ENCODE measurements around the gene MALRD1.

Gene MALRD1

GRCh38 chr10:19245889-19246752 lies 197.5 kb downstream of the MALRD1 start:
- DNase-seq: no peak

GRCh38 chr10:19247843-19248242 lies 199.2 kb downstream of the MALRD1 start:
- DNase-seq: no peak

- no peak for DNase-seq
These were observed 201.9 kb downstream of the MALRD1 start for GRCh38 chr10:19250546-19250945.

DNA sequence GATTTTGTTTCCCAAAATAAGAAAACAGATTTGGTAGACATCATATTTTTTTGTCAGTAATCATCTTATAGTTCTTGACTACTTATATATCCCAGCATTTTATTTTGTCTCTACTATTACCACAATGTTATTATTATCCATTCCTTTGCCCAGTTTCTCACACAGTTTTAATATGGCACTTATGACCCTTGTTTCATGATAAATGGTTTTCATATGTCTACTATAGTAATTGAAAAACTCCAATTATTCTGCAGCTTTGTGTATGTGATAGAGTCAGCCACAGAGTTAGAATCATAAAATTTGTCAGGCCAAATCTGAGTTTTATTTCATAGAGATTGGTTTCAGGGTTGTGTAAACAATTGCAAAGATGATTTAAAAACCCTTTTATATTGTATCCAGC lies 203.9 kb downstream of the MALRD1 start:
- no peak for DNase-seq

- no peak for DNase-seq
These were observed 207.7 kb downstream of the MALRD1 start for GRCh38 chr10:19256331-19256730.

- no peak for DNase-seq
These were observed 214.7 kb downstream of the MALRD1 start for GRCh38 chr10:19263262-19263661.

DNA sequence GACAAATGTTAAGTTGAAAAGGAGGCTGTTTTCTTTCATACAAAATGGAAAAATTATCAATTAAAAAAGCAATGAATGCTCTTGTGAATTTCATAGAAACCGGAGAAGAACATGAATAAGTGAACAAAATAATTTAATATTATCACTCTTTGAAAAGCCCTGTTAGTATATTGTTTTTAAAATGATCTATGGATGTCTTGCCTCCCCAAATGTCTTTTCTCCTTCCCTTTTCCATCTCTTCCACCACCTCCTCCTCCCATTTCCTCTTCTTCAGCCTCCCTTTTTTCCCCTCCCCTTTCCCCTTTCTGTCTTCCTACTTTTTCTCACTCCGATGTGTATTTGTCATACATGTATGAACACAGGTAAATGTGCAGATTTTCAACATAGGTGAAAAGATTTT lies 234.7 kb downstream of the MALRD1 start:
- no peak for DNase-seq

GRCh38 chr10:19283786-19284185 lies 235.2 kb downstream of the MALRD1 start:
- DNase-seq: no peak

GRCh38 chr10:19290770-19291169 lies 242.2 kb downstream of the MALRD1 start:
- DNase-seq: no peak

GRCh38 chr10:19294233-19294632 lies 245.6 kb downstream of the MALRD1 start:
- DNase-seq: no peak

DNA sequence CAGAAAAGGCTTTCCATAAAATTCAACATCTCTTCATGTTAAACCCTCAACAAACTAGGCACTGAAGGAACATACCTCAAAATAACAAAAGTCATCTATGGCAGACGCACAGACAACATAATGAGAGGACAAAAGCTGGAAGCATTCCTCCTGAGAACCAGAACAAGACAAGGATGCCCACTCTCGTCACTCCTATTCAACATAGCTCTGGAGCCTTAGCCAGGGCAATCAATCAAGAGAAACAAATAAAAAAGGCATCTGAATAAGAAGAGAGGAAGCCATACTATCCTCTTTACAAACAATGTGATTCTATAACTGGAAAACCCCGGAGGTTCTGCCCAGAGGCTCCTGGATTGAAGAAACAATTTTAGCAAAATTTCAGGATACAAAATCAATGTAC lies 251.0 kb downstream of the MALRD1 start:
- no peak for DNase-seq

DNA sequence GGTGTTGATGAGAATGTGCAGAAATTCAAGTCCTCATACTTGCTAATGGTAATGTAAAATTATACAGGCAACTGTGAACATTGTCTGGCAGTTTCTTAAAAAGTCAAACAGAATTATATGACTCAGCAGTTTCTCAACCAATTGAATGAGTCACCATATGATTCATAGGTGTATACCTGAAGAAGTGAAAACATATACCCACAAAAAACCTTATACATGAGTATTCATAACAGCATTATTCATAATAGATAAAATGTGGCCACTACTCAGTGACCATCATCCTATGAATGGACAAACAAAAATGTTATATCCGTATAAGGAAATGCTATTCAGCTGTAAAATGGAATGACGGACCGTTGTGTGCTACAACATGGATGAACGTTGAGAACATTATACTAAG lies 253.5 kb downstream of the MALRD1 start:
- DNase-seq: no peak

DNA sequence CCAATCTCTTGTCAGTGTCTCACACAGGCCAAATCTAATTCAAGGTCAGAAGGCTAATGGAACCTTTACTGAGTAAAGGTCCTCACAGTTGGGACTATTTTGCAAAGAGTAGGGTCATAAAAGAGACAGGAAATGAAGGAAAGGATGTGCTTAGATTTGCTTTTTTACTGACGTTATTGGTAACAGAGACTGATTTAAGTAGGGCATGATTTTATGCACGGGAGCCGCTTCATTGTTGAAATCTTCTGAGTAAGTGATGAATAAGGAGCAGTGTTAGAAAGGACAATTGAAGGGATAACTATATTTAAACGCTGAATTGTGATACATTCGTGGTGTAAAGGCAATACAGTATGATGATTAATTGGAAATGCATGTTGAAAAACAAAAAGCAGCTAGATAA lies 261.5 kb downstream of the MALRD1 start:
- DNase-seq: no peak

- DNase-seq: no peak
These were observed 267.7 kb downstream of the MALRD1 start for GRCh38 chr10:19316204-19316870.

- no peak for DNase-seq
These were observed 269.4 kb downstream of the MALRD1 start for GRCh38 chr10:19317952-19318351.

DNA sequence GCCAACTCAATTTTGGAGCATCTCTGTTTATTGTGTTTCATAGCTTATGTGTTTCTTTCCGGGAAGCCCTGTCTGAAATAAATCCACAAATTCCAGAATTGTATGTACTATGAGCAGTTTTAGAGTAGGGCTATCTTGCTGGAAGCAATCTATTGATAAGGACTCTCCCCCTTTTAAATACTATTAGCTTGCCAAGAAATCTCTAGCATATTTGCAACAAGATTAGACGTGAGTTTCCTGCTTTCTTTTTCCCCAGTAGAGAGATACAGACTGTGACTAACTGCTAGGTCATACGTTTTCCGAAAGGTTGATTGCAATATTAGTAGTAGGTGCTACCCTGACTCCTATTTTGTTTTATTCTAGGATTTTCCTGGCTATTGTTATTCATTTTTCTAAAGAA lies 277.0 kb downstream of the MALRD1 start:
- no peak for DNase-seq

- no peak for DNase-seq
These were observed 280.0 kb downstream of the MALRD1 start for GRCh38 chr10:19328582-19328981.

GRCh38 chr10:19329475-19329874 lies 280.9 kb downstream of the MALRD1 start:
- no peak for DNase-seq

- no peak for DNase-seq
These were observed 283.7 kb downstream of the MALRD1 start for GRCh38 chr10:19332304-19332703.

DNA sequence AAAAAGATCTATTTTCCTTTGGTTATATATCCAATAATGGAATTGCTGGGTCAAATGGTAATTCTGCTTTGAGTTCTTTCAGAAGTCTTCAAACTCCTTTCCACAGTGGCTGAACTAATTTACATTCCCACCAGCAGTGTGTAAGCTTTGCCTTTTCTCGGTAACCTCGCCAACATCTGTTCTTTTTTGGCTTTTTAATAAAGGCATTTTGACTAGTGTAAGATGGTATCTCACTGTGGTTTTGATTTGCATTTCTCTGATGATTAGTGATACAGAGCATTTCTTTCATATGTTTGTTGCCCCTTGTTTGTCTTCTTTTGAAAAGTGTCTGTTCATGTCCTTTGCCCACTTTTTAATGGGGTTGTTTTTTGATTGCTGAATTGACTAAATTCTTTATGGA lies 285.0 kb downstream of the MALRD1 start:
- DNase-seq: no peak

- no peak for DNase-seq
These were observed 299.0 kb downstream of the MALRD1 start for GRCh38 chr10:19347621-19348020.

DNA sequence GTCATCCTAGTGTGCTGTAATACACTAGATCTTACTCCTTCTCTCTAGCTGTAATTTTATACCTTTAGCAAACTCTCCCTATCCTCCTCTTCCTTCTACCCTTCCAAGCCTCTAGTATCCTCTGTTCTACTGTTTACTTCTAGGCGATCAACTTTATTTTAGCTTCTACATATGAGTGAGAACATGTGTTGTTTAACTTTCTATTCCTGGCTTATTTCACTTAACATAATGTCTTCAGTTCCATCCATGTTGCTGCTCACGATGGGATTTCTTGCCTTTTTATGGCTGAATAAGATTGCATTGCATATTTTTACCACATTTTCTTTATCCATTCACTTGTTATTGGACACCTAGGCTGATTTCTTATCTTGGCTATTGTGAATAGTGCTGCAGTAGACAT lies 318.6 kb downstream of the MALRD1 start:
- no peak for DNase-seq

DNA sequence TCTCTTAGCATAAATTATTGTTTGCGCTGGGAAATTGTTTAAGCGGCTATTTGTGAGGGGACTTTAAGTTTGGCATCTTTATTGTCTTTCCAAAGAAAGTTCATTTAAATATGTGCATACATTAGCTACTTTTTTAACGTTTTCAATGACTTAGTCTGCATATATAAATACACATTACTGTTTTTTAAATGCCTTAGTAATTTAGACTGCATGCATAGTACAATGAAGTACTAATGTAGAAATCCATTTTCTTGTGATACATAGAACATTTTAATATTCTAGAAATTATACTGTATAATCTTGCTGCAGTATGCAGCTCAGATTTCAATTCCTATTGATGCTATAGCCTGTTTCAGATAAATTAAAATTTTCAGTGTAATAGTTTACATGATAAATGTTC lies 325.4 kb downstream of the MALRD1 start:
- DNase-seq: no peak

DNA sequence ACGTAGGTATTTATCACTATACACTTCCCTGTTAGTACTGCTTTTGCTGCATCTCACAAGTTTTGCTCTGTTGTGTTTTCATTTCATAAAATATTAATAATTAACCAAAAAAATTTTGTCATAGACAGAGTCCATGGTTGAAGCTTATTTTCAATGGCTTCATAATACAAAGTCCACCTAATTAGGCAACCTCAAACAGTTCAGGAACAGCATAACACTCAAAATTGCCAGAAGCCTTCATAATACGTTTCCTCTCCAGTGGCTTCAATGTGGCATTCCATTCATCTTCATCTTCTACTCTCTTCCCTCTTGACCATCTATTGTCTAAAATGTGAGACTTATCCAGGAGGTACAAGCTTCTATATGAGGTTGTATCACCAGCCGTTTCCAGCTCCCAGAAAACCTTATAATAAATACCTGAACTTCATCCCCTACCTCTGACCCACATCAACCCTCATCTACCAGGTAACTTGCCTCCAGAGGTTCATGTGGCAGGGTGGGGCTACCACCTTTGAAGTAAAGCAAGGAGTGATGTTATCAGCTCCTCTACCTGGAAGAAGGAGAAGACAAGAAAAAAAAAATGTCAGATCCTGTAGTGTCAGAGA lies 337.3 kb downstream of the MALRD1 start:
- DNase-seq: no peak
